Stimulated activated CD8-positive, alpha-beta memory T cell treated with anti-CD3 and anti-CD28 coated beads, Interleukin-12 subunit alpha, Interleukin-12 subunit beta, amount 100 ng/mL, for 1 hour (primary cell): Measurements from ENCODE around the gene CLSTN3.
"Not testable (repeated sequence)": the region's sequence is repeated elsewhere in the genome, so short reads cannot be mapped to it uniquely, and the experiment has no call there.

Experiments used
- DNase-seq: peaks from one replicate; pipeline ENCODE4 v3.0.0-alpha.2; 2020; ENCODE audit warnings: low read depth

The CLSTN3 gene

GRCh38 chr12:7150356-7150755 is 20.2 kb downstream of the CLSTN3 start:
- no peak for DNase-seq

DNA sequence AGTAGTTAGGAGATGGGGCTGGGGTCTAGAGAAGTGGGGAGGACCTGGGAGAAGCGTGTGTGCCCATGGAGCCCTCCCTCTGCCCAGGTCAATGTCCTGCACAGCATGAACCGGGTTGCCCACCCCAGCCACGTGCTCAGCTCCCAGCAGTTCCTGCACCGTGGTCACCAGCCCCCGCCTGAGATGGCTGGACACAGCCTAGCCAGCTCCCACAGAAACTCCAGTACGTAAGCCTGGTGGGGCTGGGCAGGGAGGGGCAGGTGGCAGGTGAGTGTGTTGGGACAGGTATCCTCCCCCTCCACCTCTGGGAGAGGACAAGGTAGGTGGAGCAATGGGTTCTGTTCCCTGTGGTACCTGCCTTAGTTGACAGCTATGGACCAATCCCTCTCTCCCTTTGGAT is 20.7 kb downstream of the CLSTN3 start:
- DNase-seq = no peak

- DNase-seq = no peak
These were observed 21.4 kb downstream of the CLSTN3 start for GRCh38 chr12:7151532-7151931.

- DNase-seq = no peak
These were observed 22.6 kb downstream of the CLSTN3 start for GRCh38 chr12:7152818-7153217.

- no peak for DNase-seq
These were observed 23.9 kb downstream of the CLSTN3 start for GRCh38 chr12:7154042-7154441.

DNA sequence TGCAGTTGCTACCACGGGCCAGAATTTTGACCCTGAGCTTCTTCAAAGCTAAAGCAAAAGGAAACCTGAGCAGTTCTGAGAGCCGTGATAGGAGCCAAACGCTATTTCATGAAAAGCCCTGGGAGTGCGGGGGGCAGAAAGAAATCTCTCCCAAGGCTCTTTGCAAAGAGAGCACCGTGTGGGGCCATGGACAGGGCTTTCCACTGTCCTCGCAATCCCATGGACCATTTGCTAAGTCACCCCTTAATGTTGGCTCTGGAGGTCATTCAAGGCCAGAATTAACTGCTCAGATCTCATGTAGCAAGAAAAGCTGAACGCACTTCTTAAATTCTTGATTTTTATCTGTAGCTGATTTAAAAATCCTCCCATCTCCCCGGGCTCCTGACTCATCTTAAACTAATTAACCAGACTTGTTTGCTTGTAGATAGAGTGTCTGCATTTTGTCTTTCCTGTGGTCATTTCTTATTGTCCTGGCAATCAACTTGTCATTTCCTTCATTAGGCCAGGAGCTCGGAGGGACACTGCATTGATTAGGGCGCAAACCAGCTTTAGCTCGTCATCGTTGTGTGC is 24.8 kb downstream of the CLSTN3 start:
- DNase-seq = no peak

DNA sequence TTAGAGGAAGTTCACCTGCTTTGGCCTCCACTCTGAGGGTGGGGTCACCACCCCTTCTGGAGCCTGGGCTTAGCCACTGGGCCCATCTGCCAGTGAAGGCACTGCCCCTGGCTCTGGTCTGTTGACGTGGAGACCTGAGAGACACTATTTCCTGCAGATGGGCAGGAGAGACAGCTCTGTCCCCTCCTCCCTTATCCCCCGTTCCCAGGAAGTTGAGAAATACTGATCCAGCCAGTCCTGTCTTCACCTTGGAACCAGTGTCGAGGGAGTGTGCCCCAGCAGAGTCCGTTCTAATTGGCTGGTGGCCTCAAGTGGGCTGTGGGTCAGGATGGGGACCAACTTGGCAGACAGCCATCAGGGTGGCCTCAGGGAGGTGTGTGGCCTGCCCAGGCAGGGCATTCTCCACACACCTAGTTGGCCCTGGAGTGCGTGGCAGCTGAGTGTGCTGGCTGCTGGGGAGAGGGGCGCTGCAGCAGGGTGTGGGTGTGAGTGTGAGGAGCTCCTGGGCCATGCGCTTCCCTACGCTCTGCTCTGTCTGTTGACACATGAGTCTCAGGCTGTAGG is 25.4 kb downstream of the CLSTN3 start:
- no peak for DNase-seq

GRCh38 chr12:7156259-7157197 is 26.4 kb downstream of the CLSTN3 start:
- DNase-seq = no peak

DNA sequence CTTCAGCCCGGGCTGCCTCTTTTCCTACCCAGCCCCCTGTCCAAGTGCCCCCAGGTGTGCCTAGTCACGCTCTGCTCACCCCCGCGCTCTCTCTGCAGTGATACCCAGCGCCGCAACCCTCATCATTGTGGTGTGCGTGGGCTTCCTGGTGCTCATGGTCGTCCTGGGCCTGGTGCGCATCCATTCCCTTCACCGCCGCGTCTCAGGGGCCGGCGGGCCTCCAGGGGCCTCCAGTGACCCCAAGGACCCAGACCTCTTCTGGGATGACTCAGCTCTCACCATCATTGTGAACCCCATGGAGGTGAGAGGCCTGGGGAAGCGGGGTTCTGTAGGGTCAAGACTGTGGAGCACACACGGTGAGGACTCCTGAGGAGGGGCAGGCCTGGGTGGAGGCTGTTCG is 27.2 kb downstream of the CLSTN3 start:
- no peak for DNase-seq

- DNase-seq = no peak
These were observed 28.8 kb downstream of the CLSTN3 start for GRCh38 chr12:7158781-7159609.

DNA sequence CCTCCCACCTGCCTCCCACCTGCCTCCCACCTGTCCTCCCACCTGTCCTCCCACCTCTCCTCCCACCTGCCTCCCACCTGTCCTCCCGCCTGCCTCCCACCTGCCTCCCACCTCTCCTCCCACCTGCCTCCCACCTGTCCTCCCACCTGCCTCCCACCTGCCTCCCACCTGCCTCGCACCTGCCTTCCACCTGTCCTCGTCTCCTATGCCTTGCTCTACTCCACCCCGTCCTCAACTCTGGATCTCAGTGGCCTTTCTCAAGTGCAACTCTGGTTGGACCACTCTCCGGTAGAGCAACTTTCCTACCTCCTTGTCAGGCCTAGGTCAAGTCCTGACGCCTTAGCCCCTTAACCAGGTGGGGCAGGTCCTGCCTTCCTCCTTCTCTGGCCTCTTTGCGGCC is 30.0 kb downstream of the CLSTN3 start:
- DNase-seq = no peak

DNA sequence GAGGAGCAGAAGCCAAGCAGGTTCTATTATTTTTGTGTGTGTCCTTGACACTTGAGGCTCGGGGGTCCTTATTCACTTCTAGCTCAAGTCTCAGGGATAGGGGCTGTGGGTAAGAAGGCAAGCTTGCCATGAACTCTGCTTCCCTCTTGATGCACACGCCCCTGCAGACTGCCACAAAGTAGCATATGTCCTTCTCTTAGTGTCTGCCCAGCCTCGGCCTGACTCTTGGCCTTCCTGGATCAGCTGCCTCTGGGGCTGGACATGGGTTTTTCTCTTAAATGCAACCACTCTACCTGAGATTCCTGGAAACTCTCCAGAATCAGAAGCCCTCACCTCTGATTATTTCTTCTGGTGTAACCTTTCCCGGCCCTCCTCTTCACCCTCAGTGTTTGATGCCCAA is 31.2 kb downstream of the CLSTN3 start:
- no peak for DNase-seq

GRCh38 chr12:7161811-7162210 is 31.6 kb downstream of the CLSTN3 start:
- DNase-seq = no peak

- DNase-seq = no peak
These were observed 32.5 kb downstream of the CLSTN3 start for GRCh38 chr12:7162691-7163114.

DNA sequence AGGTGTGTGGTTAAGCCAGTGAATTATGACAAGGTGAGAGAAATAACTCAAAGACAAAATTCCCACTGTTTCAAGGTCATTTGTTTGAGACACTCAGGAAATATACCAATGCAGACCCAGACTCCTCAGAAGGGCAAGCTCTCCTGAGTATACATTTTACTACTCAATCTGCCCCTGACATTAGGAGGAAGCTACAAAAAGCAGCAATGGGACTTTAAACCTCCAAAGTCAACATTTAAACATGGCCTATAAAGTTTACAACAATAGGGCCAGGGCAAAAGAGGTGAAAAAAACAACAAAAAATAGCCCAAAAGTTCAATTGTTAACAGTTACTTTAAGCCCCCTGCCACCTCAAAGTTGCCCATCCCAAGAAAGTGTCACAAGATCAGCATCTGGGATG is 39.8 kb downstream of the CLSTN3 start:
- DNase-seq = no peak

DNA sequence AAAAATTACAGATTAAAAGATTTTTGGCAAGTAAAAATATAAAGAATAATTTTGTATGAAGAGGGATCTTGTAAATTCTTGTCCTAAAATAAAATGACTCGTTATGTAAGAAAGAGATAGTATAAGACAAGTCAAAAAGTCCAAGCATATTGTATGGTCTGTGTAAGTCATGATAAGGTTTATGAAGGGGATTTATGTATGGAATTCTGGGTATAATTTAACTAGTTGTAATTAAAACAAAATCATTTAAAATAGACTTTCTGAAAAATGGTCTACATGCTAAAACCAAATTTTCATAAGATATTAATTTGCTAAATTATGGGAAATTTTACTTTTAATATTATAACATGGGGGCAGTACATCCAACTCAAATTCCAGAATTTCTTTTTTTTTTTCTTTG is 41.7 kb downstream of the CLSTN3 start:
- no peak for DNase-seq

DNA sequence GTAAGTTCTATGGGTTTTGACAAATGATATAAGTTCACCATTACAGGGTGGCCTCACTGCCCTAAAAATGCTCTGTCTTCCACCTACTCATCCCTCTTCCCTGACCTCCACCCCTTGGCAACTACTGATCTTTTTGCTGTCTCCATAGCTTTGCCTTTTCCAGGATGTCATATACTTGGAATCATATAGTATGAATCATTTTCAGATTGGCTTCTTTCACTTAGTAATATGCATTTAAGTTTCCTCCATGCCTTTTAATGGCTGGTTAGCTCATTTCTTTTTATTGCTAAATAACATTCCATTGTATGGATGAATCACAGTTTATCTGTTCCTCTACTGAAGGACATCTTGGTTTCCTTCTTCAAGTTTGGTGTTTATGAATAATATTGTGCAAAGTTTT is 45.3 kb downstream of the CLSTN3 start:
- DNase-seq = no peak

DNA sequence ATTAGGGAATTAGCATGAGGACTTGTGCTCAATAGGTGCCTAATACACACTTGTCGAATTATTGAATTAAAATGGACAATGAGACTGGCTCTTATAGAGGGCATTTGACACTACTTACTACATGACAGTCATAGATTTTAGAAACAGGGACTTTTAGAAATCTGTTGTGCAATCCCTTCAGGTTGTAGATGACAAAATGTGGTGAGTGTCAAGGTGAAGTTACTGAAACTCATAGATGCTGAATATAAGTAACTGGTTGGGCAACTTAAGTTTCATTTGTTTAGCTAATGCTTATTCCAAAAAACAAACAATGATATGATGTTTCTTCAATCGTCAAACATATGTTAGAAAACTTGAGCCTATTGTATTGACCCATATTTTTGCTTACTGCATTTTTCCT is 46.4 kb downstream of the CLSTN3 start:
- no peak for DNase-seq

DNA sequence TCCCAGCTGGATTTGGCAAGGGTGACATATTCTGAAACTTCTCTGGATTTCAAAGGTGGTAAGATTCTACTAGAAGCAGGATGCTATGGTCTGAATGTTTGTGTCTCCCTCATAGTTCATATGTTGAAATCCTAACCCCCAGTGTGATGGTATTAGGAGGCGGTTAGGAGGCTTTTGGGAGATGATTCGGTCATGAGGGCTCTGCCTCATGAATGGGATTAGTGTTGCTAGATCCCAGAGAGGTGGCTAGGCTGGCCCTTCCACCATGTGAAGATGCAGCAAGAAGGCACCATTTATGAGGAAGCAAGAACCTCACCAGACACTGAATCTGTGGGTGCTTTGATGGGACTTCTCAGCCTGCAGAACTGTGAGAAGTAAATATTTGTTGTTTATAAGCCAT is 48.3 kb downstream of the CLSTN3 start:
- DNase-seq = no peak

DNA sequence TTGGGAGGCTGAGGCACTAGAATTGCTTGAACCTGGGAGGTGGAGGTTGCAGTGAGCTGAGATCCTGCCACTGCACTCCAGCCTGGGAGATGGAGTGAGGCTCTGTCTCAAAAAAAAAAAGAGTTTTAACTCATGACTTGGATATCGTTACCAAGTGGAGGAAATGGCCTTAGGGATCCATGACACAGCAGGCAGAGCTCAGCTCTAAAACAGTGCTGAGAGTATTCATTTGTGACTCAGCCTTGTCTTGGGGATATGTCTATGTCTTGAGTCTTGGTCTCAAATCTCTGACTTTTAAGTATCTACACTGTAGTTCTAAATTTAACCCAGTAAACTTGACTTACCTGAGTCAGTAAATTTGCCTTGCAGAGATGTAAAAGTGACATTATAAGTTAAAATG is 50.5 kb downstream of the CLSTN3 start:
- no peak for DNase-seq

DNA sequence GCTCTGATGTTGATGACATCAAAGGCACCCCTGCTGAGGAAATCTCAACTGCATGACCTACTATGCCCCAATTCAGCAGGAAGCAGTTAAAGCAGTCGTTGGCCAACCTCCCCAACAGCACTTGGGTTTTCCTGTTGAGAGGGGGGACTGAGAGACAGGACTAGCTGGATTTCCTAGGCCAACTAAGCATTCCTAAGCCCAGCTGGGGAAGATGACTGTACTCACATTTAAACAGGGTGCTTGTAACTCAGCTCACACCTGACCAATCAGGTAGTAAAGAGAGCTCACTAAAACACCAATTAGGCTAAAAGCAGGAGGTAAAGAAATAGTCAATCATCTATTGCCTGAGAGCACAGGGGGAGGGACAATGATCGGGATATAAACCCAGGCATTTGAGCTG is 55.9 kb downstream of the CLSTN3 start:
- not testable (repeated sequence) for DNase-seq
